ENCODE measurements around the gene ST6GALNAC4.
A peak's percentile ranks its signal among the peaks of the same experiment; 100 is the strongest.

The ST6GALNAC4 gene

GRCh38 chr9:127916720-127917581 is at the start of gene ST6GALNAC4:
ST6GALNAC4 (minus strand) TSS chr9:127917041; CDS start chr9:127916419, 622 bp downstream.
- H3K4me3 ChIP-seq (replicated peaks; ENCODE audit: low read depth, low read length), result peak within 1 kb of the TSS; percentile 90
- TF ChIP-seq, protein P1, sequence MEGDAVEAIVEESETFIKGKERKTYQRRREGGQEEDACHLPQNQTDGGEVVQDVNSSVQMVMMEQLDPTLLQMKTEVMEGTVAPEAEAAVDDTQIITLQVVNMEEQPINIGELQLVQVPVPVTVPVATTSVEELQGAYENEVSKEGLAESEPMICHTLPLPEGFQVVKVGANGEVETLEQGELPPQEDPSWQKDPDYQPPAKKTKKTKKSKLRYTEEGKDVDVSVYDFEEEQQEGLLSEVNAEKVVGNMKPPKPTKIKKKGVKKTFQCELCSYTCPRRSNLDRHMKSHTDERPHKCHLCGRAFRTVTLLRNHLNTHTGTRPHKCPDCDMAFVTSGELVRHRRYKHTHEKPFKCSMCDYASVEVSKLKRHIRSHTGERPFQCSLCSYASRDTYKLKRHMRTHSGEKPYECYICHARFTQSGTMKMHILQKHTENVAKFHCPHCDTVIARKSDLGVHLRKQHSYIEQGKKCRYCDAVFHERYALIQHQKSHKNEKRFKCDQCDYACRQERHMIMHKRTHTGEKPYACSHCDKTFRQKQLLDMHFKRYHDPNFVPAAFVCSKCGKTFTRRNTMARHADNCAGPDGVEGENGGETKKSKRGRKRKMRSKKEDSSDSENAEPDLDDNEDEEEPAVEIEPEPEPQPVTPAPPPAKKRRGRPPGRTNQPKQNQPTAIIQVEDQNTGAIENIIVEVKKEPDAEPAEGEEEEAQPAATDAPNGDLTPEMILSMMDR (IDR thresholded peaks at IDR 0.05; ENCODE audit: low read depth, low read length, missing control alignments), result no peak
- no peak for DNase-seq (ENCODE audit: extremely low read depth, low read depth)

DNA sequence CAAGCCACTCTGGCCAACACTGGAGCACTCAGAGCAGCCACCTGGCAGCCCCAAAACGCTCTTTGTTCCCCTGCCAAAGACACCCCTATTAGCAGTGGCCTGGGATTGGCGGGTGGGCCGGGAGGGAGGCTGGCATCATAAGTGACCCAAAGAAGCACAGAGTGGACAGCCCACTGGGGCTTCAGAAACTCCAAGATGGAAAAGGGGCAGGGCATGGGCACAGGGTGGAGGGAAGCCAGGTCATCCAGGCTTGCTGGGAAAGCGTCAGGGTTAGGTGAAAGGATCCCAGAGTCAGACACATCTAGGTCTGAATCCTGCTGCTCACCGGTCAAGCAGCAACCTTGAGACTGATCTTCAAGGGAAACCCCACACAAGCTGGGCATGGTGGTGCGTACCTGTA is 49.1 kb upstream of the ST6GALNAC4 start:
- DNase-seq (ENCODE audit: extremely low read depth, low read depth), result no peak
- no peak overlapping the region for H3K4me3 ChIP-seq (replicated peaks; ENCODE audit: low read depth, low read length)
- TF ChIP-seq, protein P1 (IDR thresholded peaks at IDR 0.05; ENCODE audit: low read depth, low read length, missing control alignments), result no peak

GRCh38 chr9:127963359-127964064 is 46.7 kb upstream of the ST6GALNAC4 start:
- no peak overlapping the region for H3K4me3 ChIP-seq (replicated peaks; ENCODE audit: low read depth, low read length)
- TF ChIP-seq, protein P1 (IDR thresholded peaks at IDR 0.05; ENCODE audit: low read depth, low read length, missing control alignments), result no peak
- no peak for DNase-seq (ENCODE audit: extremely low read depth, low read depth)

- DNase-seq (ENCODE audit: extremely low read depth, low read depth), result no peak
- TF ChIP-seq, protein P1 (IDR thresholded peaks at IDR 0.05; ENCODE audit: low read depth, low read length, missing control alignments), result no peak
- H3K4me3 ChIP-seq (replicated peaks; ENCODE audit: low read depth, low read length), result no peak overlapping the region
These were observed 46.2 kb upstream of the ST6GALNAC4 start for GRCh38 chr9:127963041-127963358.

- TF ChIP-seq, protein P1 (IDR thresholded peaks at IDR 0.05; ENCODE audit: low read depth, low read length, missing control alignments), result no peak
- DNase-seq (ENCODE audit: extremely low read depth, low read depth), result no peak
- H3K4me3 ChIP-seq (replicated peaks; ENCODE audit: low read depth, low read length), result no peak overlapping the region
These were observed 45.4 kb upstream of the ST6GALNAC4 start for GRCh38 chr9:127962278-127962677.

GRCh38 chr9:127961613-127962155 is 44.8 kb upstream of the ST6GALNAC4 start:
- H3K4me3 ChIP-seq (replicated peaks; ENCODE audit: low read depth, low read length), result no peak overlapping the region
- TF ChIP-seq, protein P1 (IDR thresholded peaks at IDR 0.05; ENCODE audit: low read depth, low read length, missing control alignments), result no peak
- no peak for DNase-seq (ENCODE audit: extremely low read depth, low read depth)

Measured in HFF-Myc (cell line).